DMS 273 (cell line): ENCODE data around the gene CYP17A1.
"Not testable (repeated sequence)": the region's sequence is repeated elsewhere in the genome, so short reads cannot be mapped to it uniquely, and the experiment has no call there.

Experiments used
- DNase-seq: peaks from one replicate; lab custom pipeline; 2025; ENCODE audit not compliant: unreplicated experiment; lab: John Stamatoyannopoulos, UW

Gene CYP17A1, protein sequence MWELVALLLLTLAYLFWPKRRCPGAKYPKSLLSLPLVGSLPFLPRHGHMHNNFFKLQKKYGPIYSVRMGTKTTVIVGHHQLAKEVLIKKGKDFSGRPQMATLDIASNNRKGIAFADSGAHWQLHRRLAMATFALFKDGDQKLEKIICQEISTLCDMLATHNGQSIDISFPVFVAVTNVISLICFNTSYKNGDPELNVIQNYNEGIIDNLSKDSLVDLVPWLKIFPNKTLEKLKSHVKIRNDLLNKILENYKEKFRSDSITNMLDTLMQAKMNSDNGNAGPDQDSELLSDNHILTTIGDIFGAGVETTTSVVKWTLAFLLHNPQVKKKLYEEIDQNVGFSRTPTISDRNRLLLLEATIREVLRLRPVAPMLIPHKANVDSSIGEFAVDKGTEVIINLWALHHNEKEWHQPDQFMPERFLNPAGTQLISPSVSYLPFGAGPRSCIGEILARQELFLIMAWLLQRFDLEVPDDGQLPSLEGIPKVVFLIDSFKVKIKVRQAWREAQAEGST

DNA sequence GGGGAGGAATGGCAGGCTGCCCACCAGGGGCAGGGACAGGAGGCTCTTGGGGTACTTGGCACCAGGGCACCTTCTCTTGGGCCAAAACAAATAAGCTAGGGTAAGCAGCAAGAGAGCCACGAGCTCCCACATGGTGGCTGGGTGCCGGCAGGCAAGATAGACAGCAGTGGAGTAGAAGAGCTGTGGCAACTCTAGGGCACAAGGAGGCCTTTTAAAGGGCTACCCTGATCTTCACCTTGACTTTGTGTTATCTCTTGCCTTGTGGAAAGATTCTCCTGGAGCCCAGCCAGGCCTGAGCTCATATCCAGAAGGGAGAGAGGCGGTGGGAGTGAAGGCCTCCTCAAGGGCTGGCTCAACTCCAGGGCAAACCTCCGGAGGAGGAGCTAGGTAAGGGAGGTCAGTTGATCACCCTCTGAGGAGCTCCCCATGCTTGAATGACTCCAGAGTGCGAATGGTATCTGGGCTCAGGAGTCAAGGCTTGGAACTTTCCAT is at the start of gene CYP17A1:
CYP17A1 (minus strand) TSS at position 184 of the 492 bp plus-strand sequence; CDS start at position 132, 52 bp downstream.
- DNase-seq: peak; percentile 69

DNA sequence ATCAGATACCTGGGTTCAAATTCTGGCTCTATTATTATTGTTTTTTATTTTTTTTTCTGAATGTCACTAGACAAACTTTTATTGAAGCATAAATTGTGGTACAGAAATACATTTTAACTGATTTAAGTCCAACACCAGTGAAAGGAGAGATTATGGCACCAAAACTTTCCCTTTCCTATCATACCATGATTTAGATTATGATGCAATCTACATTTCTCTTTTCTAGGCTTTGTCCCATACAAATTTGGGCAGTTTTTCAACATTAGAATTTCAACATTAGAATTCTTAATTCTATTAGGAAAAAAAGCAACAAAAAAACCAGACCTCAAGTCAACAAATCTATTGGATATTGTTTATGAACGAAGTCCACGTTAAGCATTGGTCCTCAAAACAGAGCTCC is 43.0 kb upstream of the CYP17A1 start:
- DNase-seq: no peak

DNA sequence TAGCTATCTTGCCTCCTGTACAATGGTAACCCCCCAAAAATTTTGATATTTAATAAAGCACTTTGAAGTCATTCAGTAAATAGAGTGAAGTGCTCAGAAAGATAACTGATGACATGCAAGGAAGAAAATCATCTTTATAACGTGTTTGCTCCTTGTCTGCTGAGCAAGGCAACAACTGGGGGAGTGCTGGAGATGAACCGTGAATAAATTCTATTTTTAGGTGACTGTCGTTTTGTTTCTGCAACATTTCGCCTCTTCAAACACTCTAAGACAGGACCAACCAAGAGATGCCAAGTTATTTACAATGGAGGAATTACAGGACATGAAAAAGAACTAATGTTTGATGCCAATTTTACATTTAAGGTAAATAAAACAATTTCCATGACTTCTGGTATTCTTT is 41.4 kb upstream of the CYP17A1 start:
- DNase-seq: no peak

DNA sequence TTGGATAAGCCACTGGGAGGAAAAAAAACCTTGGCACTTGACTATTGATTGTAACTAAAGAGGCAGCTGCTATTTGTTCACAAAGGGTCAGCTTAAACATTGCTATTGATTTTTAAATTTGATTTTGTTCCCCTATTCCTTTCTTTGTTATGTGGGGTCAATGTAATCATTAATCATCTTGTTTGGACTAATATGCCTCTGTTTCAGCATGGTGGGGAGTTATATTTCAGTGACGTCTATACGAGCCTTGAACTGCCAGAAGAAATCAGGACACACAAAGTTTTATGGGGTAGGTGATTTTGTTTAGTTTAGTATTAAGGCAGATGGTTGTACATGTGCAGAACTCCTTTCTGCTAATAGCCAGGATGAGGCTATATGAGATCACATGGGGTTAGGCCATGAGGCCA is 39.5 kb upstream of the CYP17A1 start:
- DNase-seq: no peak

DNA sequence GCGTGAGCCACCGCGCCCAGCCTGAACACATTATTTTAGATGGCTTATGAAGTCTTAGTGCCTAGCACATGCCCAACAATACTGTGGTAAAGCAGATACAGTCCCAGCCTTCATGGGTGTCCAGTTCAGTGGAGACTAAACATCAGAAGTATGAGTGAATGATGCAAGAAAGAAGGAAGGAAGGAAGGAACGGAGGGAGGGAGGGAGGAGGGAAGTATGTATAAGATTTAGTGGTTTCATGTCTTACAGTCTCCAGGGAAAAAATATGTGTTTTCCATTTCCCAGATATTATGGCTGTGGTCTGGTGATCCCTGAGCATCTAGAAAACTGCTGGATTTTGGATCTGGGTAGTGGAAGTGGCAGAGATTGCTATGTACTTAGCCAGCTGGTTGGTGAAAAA is 35.0 kb upstream of the CYP17A1 start:
- DNase-seq: no peak

DNA sequence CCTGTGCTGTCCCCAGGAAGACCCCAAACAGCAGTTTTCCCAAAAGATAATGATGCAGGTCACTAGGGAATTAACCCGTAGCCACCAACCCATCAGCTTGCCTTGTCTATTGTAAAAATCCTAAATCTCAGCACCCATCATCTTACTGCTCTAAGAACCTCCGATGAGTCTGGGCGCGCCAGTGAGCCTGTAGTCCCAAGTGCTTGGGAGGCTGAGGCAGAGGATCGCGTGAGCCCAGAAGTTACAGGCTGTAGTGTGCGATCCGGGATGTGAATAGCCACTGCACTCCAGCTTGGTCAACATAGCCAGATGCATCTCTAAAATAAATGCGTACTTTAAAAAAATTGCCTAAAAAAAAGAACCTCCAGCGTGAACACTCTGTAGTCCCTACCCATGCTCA is 33.0 kb upstream of the CYP17A1 start:
- no peak for DNase-seq

DNA sequence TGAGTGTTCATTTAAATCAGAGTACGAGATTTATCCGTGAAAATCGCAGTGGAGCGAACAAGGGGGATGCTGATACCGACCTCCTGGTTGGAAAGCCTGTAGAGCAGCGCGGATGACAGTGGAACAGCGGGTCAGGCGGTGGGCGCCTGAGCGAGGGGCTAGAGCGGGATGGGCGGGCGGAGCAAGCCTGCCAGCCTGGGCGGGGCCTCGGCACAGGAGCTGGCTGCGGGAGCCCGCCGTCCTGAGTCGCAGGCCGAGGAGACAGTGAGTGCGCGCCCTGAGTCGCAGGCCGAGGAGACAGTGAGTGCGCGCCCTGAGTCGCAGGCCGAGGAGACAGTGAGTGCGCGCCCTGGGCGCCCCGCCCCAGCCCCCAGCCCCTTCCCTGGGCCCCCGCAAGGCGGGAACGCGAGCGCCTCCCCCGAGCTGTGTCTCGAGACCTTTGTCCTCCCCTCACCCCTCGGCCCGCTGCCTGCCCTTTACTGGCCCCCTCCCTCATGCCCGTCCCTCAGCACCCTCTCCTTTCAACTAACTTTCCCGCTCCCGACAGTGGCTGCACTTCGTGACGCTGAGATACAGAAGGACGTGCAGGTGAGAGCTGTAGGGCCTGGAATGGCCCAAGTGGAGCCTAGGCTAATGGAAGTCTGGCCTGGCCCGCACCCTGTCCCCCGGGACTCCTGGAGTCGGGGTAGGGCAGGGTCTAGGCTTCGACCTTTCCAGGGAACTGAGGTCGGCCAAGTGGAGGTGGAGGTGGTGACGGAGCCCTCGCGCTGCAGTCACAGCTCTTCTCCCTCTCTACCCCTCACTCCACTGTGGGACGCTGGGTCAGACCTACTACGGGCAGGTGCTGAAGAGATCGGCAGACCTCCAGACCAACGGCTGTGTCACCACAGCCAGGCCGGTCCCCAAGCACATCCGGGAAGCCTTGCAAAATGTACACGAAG is 32.3 kb upstream of the CYP17A1 start, which contains the start of gene AS3MT:
AS3MT (plus strand) TSS at position 213 of the 941 bp plus-strand sequence; CDS start at position 336, 123 bp downstream.
- DNase-seq: peak; percentile 69

DNA sequence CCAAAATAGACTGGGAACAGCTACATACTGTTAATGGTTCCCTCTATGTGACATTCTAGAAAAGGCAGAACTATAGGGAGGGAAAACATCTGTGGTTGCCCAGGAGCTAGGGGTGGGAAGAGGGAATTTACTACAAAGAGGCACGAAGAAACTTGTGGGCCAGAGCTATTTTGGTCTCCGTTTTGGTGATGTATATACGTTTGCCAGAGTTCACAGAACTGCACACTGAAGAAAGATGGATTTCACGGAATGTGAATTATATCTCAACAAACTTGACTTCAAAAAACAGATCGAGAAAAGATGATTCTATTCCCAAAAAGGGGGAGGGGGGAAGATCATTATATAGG is 31.7 kb upstream of the CYP17A1 start:
- peak; percentile 30 for DNase-seq

GRCh38 chr10:102865620-102866019 is 28.4 kb upstream of the CYP17A1 start:
- no peak for DNase-seq

DNA sequence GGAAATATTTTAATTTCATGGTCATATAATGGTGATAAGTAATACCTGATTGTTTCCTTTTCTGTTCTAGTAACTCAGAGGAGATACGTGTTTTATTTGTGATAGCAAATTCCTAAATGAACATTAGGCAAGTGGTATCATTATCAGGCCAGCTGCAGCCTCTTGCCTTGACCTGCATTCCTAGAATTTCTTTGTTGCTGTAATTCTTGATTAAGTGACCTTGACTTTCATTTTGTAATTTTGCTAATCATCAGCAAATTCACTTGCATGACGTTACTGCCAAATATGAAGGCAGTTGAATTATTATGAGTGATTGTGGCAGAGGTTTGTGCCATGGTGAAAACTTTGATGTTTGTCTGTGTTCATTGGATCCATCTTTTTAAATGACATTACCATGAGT is 26.4 kb upstream of the CYP17A1 start:
- DNase-seq: no peak

GRCh38 chr10:102859911-102860310 is 22.7 kb upstream of the CYP17A1 start:
- DNase-seq: peak; percentile 9

DNA sequence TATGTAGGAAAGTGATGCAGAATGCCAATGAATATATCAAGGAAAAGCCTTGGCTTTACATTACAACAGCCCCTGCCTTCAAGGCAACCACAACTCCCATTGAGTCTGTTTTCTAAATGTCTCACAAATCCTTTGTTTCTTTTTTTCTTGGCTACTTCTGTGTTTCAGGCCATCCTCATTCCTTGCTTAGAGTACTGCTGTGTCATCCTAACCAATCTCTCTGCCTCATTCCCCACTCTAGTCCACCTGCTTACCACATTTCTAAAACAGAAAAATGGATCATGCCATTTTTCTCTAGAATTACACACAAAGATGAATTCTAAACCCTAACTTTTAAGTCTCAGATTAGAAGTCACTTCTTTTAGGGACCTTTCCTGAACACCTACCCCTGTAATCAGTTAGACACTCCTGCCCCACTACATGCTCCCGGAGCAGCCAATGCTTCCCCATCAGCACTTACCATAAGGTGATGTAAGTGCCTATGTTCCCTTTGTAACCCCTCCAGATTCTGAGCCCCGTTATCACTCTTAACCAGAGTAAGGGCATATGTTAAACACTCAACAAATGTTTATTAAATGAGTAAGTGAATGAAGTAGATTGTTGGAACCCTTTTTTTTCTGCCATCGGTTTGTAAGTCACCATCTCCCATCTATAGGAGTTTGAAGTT is 19.7 kb upstream of the CYP17A1 start:
- no peak for DNase-seq

GRCh38 chr10:102855731-102856436 is 18.7 kb upstream of the CYP17A1 start:
- DNase-seq: peak; percentile 58

GRCh38 chr10:102853237-102853636 is 16.0 kb upstream of the CYP17A1 start:
- DNase-seq: not testable (repeated sequence)

GRCh38 chr10:102850025-102850518 is 12.9 kb upstream of the CYP17A1 start:
- no peak for DNase-seq

DNA sequence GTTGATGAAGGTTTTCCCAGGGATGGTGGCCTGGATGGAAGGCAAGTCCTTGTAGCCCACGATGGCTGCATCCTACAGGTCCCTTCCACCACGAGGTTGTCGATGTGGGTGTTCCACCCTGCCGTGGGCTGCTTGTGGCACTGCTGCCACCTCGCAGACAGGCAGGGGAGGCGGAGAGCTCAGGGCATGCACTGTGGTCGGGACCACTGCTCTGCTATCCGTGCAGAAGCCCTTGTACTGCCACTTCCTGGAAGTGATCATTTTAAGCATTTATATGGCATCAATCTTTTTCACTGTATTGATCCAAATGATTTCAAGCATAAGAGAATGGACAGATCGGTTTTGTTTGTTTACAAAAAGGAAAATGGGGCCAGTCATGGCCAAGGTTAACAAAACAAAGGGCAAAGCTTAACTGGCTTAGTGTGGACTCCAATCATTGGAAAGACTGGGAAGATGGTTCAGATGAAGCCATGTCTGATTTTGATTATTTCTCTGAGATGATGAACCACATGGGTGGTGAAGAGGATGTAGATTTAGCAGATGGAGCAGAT is 8.2 kb upstream of the CYP17A1 start:
- no peak for DNase-seq

DNA sequence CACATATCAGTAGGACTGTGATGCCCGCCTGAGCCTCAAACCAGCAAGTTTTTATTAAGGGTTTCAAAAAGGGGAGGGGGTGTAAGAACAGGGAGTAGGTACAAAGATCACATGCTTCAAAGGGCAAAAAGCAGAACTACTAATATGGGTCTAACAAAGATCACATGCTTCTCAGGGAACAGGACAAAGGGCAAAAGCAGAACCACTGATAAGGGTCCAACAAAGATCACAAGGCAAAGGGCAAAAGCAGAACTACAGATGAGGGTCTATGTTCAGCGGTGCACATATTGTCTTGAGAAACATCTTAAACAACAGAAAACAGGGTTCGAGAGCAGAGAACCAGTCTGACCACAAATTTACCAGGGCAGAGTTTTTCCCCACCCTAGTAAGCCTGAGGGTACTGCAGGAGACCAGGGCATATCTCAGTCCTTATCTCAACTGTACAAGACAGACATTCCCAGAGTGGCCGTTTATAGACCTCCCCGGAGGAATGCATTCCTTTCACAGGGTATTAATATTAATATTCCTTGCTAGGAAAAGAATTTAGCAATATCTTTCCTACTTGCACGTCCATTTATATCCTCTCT is 7.1 kb upstream of the CYP17A1 start:
- not testable (repeated sequence) for DNase-seq

DNA sequence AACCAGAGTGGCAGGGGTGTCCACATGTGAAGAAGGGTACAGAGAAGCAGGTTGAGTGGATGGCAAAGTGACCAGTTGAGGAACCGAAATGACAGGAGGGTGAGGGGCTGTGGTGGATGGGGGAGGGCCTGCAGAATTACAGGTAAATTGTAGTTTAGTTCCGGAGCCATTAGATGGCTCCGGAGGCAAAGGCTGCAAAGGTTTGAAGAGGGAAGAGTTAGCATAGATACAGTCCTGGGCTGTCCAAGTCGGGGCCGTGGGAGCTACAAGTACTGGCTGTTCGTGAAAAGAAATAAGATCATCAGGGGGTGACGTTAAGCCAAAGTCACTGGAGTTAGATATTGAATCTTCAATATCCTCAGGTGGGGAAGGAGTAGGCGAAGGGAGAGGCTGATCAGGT is 5.9 kb upstream of the CYP17A1 start:
- not testable (repeated sequence) for DNase-seq

GRCh38 chr10:102841827-102842345 is 4.7 kb upstream of the CYP17A1 start:
- DNase-seq: no peak
